Frontal cortex (tissue), 4 donors: ENCODE results near the gene HERC4. TPM values are rescaled to one million over a fixed set of nuclear protein-coding genes. Genes with fewer than 3 reads are reported as not detected.
"Not testable (repeated sequence)": the region's sequence is repeated elsewhere in the genome, so short reads cannot be mapped to it uniquely, and the experiment has no call there.

Experiments
- DNase-seq, 2 donors: peaks; one replicate each; pipeline ENCODE4 v3.0.0; 2012; ENCODE audit warnings: low spot score in 2 of 2
- FAIRE-seq: peaks from 2 replicates; lab custom pipeline; 2012; peaks lifted over from hg19 to GRCh38; lab: Jason Lieb, UNC
- total RNA-seq: library from RNA; depleted of rRNA; stranded (reverse); fragments of >200 nt; gene quantifications from one replicate; pipeline ENCODE4 v1.2.3, GENCODE V29; 2014
- donor health status: control.
- donor health status: control.
- donor health status: control.

HERC4 gene
- total RNA-seq, 1 donor from 2014 or later, result 72.6 TPM

DNA sequence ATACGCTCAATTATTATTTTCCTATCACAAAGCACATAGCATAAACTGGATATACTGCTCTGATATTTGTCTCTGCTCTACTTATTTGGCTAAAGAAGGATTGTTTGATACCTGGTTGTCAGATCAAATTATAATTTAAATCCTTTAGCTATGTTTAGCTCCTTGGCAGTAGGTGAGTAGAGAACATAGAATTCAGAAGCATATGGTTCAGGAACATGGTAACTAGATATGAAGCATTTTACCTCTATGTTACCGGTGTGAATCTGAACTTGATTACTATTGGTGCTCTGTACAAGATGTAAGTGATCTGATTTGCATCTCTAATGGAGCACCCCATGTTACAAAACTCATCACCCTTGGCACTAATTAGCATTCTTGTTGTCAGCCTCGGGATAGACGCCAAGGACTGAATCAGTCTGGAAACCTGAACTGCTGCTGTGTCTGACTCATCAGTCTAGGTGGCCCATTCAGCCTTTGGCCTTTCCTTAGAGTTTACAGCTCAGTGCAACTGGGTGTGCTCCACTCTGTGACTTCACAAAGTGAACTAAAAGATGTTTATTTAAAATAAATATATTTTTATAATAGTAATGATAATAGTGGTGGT lies 21.9 kb upstream of the HERC4 start:
- DNase-seq, result no peak
- no peak for FAIRE-seq

DNA sequence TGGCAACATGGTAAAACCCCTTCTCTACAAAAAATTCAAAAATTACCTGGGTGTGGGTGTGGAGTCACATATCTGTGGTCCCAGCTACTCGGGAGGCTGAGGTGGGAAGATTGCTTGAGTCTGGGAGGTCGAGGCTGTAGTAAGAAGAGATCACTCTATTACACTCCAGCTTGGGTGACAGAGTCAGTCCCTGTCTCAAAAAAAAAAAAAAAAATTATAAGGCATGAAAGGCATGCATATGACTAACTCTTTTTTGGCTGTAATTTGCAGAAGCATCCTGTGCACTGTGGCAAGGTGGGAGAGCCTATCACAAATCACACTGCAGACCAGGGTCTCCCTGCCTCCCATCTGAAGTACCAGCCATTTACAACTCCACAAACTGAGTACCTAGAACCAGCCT lies 20.1 kb upstream of the HERC4 start:
- no peak for DNase-seq
- FAIRE-seq, result no peak

DNA sequence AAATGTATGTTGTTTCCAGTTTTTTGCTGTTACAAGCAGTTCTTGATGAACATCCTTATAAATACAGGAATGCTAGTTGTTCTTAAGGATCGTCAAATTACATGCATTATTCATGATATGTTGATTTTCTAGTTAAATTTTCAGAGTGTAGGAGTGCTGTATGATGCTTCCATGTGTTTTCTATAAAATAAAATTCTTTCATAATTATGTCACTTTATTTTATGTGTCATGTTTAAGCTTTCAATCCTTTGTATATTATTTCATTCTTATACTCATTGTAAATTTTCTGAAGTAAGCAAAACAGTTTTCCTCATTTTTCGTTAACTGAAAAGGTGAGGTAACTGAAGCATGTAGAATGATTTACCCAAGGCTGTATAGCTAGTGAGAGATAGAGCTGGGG lies 17.4 kb upstream of the HERC4 start:
- FAIRE-seq (no peak), DNase-seq (no peak)

- FAIRE-seq (no peak), DNase-seq (no peak)
These were observed 15.5 kb upstream of the HERC4 start for GRCh38 chr10:68090586-68090985.

GRCh38 chr10:68088740-68089139 lies 13.7 kb upstream of the HERC4 start:
- no peak for DNase-seq
- FAIRE-seq, result no peak

DNA sequence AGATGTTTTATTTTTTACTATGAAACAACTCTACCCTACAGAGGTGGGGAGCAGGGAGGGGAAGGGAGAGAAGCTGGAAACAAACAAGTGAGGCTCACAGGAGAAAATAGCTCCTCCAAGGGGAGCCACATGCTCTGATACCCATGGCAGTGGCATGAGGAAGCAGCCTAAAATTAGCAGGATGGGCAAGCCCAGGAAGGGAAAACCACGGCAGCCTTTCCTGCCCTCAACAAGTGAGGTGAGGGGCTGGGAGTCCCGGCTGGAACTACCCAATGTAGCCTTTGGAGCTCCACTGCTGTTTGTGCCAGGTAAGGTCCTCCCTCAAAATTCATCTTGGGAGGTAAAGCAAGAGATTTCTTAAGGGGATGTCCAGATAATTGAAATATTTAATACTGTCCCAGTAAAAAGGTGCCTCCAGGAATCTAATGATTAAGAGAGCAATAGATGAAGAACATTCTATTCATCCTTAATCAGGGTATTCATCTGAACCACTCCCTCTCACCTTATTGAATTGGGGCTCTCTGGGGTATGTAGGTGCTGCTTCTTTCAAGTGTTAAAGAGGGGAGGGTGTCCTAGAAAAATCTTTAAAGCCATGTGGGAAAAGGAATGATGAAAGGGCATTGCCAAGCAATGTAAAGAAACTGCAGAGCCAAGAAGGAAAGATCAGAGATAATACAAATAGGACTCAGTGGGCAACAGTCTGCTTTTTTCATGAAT lies 12.8 kb upstream of the HERC4 start:
- FAIRE-seq (no peak), DNase-seq (no peak)

GRCh38 chr10:68086910-68087684 lies 12.0 kb upstream of the HERC4 start:
- FAIRE-seq (no peak), DNase-seq (no peak)

DNA sequence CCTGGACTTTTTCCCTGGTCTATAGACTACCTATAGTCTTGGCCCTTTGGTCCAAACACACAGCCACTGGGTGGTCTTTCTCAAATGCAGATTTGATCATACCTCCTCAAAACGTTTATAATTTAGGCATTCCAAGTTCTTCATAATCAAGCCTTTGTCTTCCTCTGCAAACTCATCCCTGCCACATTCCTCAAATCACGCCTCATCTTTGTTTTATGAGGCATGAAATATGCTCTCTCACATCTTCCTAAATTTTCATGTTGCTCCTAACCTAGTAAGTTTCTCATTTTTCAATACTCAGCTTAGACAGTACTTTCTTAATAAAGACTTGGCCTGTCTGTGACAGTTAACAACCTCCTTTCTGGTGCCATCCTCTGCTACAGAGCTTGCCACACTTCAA lies 10.9 kb upstream of the HERC4 start:
- DNase-seq, result no peak
- no peak for FAIRE-seq

- no peak for FAIRE-seq
- no peak for DNase-seq
These were observed 9.4 kb upstream of the HERC4 start for GRCh38 chr10:68084469-68084868.

- FAIRE-seq (no peak), DNase-seq (no peak)
These were observed 8.9 kb upstream of the HERC4 start for GRCh38 chr10:68083953-68084352.

GRCh38 chr10:68082872-68083271 lies 7.8 kb upstream of the HERC4 start:
- DNase-seq (no peak), FAIRE-seq (peak; percentile 56)

- DNase-seq (no peak), FAIRE-seq (no peak)
These were observed 6.8 kb upstream of the HERC4 start for GRCh38 chr10:68081916-68082315.

DNA sequence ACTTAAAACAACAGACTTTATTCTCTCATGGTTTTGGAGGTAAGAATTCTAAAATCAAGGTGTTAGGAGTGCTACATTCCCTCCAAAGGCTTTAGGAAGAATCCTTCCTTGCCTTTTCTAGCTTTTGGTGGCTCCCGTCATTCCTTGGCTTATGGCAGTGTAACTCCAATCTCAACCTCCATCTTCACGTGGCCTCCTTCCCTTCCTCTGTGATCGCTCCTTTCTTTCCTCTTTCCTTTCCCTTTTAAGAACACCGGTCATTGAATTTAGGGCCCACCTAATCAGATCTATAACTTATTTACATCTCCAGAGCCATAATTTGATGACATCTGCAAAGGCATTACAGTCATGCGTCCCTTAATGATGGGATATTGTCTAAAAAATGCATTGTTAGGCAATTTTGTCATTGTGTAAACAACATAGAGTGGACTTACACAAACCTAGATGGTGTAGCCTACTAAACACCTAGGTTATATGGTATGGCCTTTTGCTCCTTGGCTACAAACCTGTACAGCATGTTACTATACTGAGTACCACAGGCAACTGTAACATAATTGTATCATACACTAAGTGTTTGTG lies 5.9 kb upstream of the HERC4 start:
- DNase-seq (no peak), FAIRE-seq (no peak)

GRCh38 chr10:68079434-68079833 lies 4.4 kb upstream of the HERC4 start:
- DNase-seq (no peak), FAIRE-seq (no peak)

GRCh38 chr10:68077026-68077425 lies 1.9 kb upstream of the HERC4 start:
- no peak for DNase-seq
- FAIRE-seq, result no peak

GRCh38 chr10:68076081-68076480 lies 998 bp upstream of the HERC4 start:
- not testable (repeated sequence) for FAIRE-seq, DNase-seq

DNA sequence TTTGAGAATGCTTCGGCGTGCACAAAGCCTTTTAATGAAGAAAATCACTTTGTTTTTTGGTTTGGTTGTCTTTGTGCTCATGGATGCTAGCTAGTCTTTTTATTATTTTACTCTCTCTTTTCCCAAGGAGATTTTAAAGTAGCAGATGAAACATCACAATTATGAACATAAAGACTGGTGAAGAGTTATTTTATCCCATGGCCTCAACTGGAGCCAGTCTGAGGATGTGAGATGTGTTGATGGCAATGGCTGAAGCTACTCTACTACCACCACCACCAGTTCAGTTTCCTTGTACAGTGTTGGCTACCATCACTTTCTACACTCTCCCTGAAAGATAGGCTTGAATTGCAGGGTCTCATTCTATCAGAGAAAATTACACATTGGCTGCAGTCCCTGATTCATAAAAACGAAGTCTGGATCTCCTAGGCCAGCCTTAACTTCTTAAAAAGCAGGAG lies 494 bp upstream of the HERC4 start:
- FAIRE-seq, result no peak
- DNase-seq, result peak in 1 of 2 donors; percentile 21

DNA sequence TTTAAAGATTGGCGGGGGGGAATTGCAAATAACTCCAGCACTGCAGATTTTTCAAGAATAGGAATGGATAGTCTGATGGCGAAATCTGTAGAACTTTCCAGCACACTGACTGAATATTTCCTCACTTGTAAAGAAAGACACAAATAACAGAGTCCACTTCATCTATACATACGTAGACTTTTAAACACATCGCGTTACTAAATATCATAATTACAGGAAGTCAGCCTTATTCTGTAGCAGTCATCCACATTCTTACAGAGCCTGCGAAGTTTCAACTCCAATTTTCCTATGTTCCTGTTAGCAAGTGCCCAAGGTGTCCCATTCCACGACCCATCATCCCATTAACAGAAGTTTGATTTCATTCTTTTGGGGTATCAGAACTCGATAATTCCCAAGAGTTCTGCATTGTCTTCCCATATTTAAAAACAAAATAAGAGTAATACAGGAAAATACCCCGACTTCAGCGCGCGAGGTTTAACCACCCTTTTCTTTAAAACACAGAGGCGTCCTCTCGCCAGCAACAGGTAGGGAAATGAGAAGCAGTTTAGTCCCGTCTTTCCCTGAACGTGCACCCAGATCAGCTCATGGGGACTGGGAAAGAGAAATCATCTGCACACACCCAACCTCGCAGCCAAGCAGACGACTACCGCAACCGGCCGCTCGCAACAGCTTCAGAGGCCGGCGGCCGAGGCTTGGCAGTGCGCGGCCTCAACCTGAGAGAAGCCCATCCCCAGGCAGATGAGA lies 880 bp downstream of the HERC4 start:
- DNase-seq (no peak), FAIRE-seq (no peak)

- DNase-seq (no peak), FAIRE-seq (no peak)
These were observed 1.5 kb downstream of the HERC4 start for GRCh38 chr10:68073631-68074030.

DNA sequence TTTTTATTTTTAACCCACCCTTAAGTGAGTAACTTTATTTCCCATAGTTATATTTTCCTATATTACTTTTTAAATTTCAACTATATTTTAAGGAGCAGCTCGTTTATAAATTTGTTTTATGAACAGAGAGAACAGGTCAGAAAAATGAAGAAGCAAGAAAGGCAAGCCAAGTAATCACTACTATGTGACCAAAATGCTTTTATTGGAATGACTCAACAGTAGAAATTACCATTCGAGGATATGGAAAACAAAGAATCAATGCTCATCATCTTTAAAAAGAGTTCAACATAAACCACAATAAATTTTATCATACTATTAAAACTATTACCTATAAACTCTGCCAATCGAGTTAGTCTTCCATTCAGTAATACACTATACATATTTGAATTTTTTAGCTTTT lies 7.6 kb downstream of the HERC4 start:
- FAIRE-seq (no peak), DNase-seq (no peak)
